Measurements from ENCODE around the gene ARID5A. TPM values are rescaled to one million over a fixed set of nuclear protein-coding genes. Genes with fewer than 3 reads are reported as not detected.

ARID5A gene
- total RNA-seq, 1 donor from 2014 or later, result 6.9 TPM

GRCh38 chr2:96525211-96525507 lies 11.4 kb upstream of the ARID5A start:
- ATAC-seq (no peak), DNase-seq (no peak)
- intact Hi-C loops (cut with micrococcal nuclease), result no loop called here

GRCh38 chr2:96526101-96526591 lies 10.4 kb upstream of the ARID5A start:
- intact Hi-C loops (cut with micrococcal nuclease), result no loop called here
- ATAC-seq, result no peak
- peak; percentile 19 for DNase-seq

GRCh38 chr2:96526615-96527285 lies 9.8 kb upstream of the ARID5A start:
- ATAC-seq (no peak), DNase-seq (no peak)
- intact Hi-C loops (cut with micrococcal nuclease), result no loop called here

GRCh38 chr2:96527286-96528005 lies 9.1 kb upstream of the ARID5A start:
- intact Hi-C loops (cut with micrococcal nuclease), result no loop called here
- DNase-seq, result peak; percentile 62
- ATAC-seq, result peak; percentile 16

- DNase-seq (peak; percentile 70), ATAC-seq (peak; percentile 16)
- intact Hi-C loops (cut with micrococcal nuclease), result no loop called here
Measured at GRCh38 chr2:96528006-96528699, 8.4 kb upstream of the ARID5A start.

- ATAC-seq, result peak; percentile 5
- peak; percentile 40 for DNase-seq
Measured at GRCh38 chr2:96528700-96529375, 7.7 kb upstream of the ARID5A start.

GRCh38 chr2:96529376-96530143 lies 7.0 kb upstream of the ARID5A start:
- DNase-seq (peak; percentile 25), ATAC-seq (no peak)
- intact Hi-C loops (cut with micrococcal nuclease), result no loop called here

More at GRCh38 chr2:96528700-96529375, 7.7 kb upstream of the ARID5A start:
- intact Hi-C loops (cut with micrococcal nuclease), result no loop called here

GRCh38 chr2:96530144-96530430 lies 6.5 kb upstream of the ARID5A start:
- DNase-seq (no peak), ATAC-seq (no peak)
- intact Hi-C loops (cut with micrococcal nuclease), result no loop called here

GRCh38 chr2:96530474-96531357 lies 5.8 kb upstream of the ARID5A start:
- DNase-seq (peak; percentile 16), ATAC-seq (no peak)
- intact Hi-C loops (cut with micrococcal nuclease), result no loop called here

GRCh38 chr2:96531366-96531765 lies 5.2 kb upstream of the ARID5A start:
- intact Hi-C loops (cut with micrococcal nuclease), result no loop called here
- ATAC-seq, result no peak
- DNase-seq, result peak; percentile 21

GRCh38 chr2:96531872-96532505 lies 4.6 kb upstream of the ARID5A start:
- DNase-seq (peak; percentile 89), ATAC-seq (peak; percentile 55)
- intact Hi-C loops (cut with micrococcal nuclease), result no loop called here

GRCh38 chr2:96532641-96533291 lies 3.8 kb upstream of the ARID5A start:
- no peak for ATAC-seq

GRCh38 chr2:96533292-96534073 lies 3.1 kb upstream of the ARID5A start:
- ATAC-seq, result peak; percentile 44
- intact Hi-C loops (cut with micrococcal nuclease), result no loop called here

More at GRCh38 chr2:96532641-96533291, 3.8 kb upstream of the ARID5A start:
- DNase-seq, result peak; percentile 32
- intact Hi-C loops (cut with micrococcal nuclease), result no loop called here

GRCh38 chr2:96534141-96534540 lies 2.4 kb upstream of the ARID5A start:
- ATAC-seq (no peak), DNase-seq (no peak)
- intact Hi-C loops (cut with micrococcal nuclease), result no loop called here

More at GRCh38 chr2:96533292-96534073, 3.1 kb upstream of the ARID5A start:
- peak; percentile 86 for DNase-seq

- ATAC-seq (no peak), DNase-seq (no peak)
- intact Hi-C loops (cut with micrococcal nuclease), result no loop called here
Measured at GRCh38 chr2:96534701-96535181, 1.8 kb upstream of the ARID5A start.

GRCh38 chr2:96535331-96535730 lies 1.2 kb upstream of the ARID5A start:
- no peak for ATAC-seq
- DNase-seq, result no peak
- intact Hi-C loops (cut with micrococcal nuclease), result no loop called here

Data from left ventricle myocardium superior (tissue), 1 donor.